Endothelial cell of umbilical vein (primary cell): ENCODE results near the gene ACAD10. TPM values are rescaled to one million over a fixed set of nuclear protein-coding genes. Genes with fewer than 3 reads are reported as not detected.
"Not testable (repeated sequence)": the region's sequence is repeated elsewhere in the genome, so short reads cannot be mapped to it uniquely, and the experiment has no call there.

ENCODE experiments used
- BruUV-seq: library from RNA; stranded (reverse); fragments of 400-500 nt; replicated peaks from 2 replicates; lab custom pipeline; 2021; lab: Mats Ljungman, UMichigan
- CTCF ChIA-PET: fragments of 300-600, 350-600 bp; sonication (Branson Sonifier 250); formaldehyde crosslinking; loops from one replicate; lab custom pipeline; 2021; ENCODE audit warnings: antibody characterized with exemption, inconsistent platforms; lab: Charles Lee
- POLR2A ChIA-PET: fragments of 300-600, 350-600 bp; sonication (Branson Sonifier 250); formaldehyde crosslinking; loops from one replicate; lab custom pipeline; 2021; ENCODE audit warnings: antibody characterized with exemption, inconsistent platforms; lab: Charles Lee
- DNase-seq: peaks from one replicate; pipeline ENCODE4 v3.0.0-alpha.2; 2011; ENCODE audit warnings: low read depth, low spot score
- FAIRE-seq: peaks from 2 replicates; lab custom pipeline; 2011; peaks lifted over from hg19 to GRCh38; lab: Jason Lieb, UNC
- H2AFZ ChIP-seq: 2 replicates; pipeline ENCODE4 v1.6.0; 2012; ENCODE audit warnings: low read depth, low read length, control low read depth, inconsistent platforms
- H3K27ac ChIP-seq: 2 replicates; pipeline ENCODE4 v1.5.1; 2011; ENCODE audit warnings: low read depth, mild to moderate bottlenecking, control low read depth, low read length, moderate library complexity; ENCODE audit not compliant: insufficient read depth
- H3K27me3 ChIP-seq, 2 experiments: 2 replicates each; pipeline versions ENCODE4 v1.6.0 to v1.6.1; 2011; ENCODE audit warnings: low read length in 2 of 2, mixed read lengths in 1 of 2; ENCODE audit not compliant: control insufficient read depth in 2 of 2, insufficient read depth in 2 of 2
- H3K36me3 ChIP-seq, 2 experiments: 2 replicates in 1 of 2; 3 replicates in 1 of 2; pipeline ENCODE4 v1.5.1; 2011; ENCODE audit warnings: low read length in 2 of 2, mild to moderate bottlenecking in 1 of 2, moderate library complexity in 1 of 2; ENCODE audit not compliant: control insufficient read depth in 2 of 2, insufficient read depth in 2 of 2; ENCODE audit errors: extremely low read depth in 1 of 2
- H3K4me1 ChIP-seq: 3 replicates; pipeline ENCODE4 v1.5.1; 2011; ENCODE audit warnings: mild to moderate bottlenecking, low read length; ENCODE audit not compliant: control insufficient read depth, insufficient read depth; ENCODE audit errors: extremely low read depth
- H3K4me2 ChIP-seq: 2 replicates; pipeline ENCODE4 v1.6.1; 2011; ENCODE audit warnings: low read length, control low read depth, mixed read lengths; ENCODE audit not compliant: insufficient read depth
- H3K4me3 ChIP-seq, 3 experiments: fragments of 200-600 bp in 1 of 3; sonication (generic), shearing (Covaris generic) in 1 of 3; replicated peaks in 1 of 3; 2 replicates each; pipeline ENCODE4 v1.5.1; 2011 to 2016; ENCODE audit warnings: control low read depth in 3 of 3, low read length in 3 of 3, mild to moderate bottlenecking in 2 of 3, inconsistent platforms in 1 of 3, low read depth in 1 of 3, moderate library complexity in 1 of 3; ENCODE audit not compliant: insufficient read depth in 1 of 3
- H3K79me2 ChIP-seq: 2 replicates; pipeline ENCODE4 v1.6.0; 2012; ENCODE audit warnings: low read length, inconsistent platforms; ENCODE audit not compliant: control insufficient read depth, insufficient read depth
- H3K9ac ChIP-seq: replicated peaks from 2 replicates; pipeline ENCODE3; 2011; ENCODE audit warnings: low read length, control low read depth; ENCODE audit not compliant: insufficient read depth; ENCODE audit errors: extremely low read depth
- H3K9me1 ChIP-seq: replicated peaks from 3 replicates; pipeline ENCODE4 v1.6.0; 2011; ENCODE audit warnings: mild to moderate bottlenecking, low read length; ENCODE audit not compliant: control insufficient read depth, insufficient read depth; ENCODE audit errors: extremely low read depth
- H3K9me3 ChIP-seq: replicated peaks from 2 replicates; pipeline ENCODE4 v1.5.1; 2012; ENCODE audit warnings: low read length, inconsistent platforms; ENCODE audit not compliant: control insufficient read depth, insufficient read depth
- H4K20me1 ChIP-seq: replicated peaks from 2 replicates; pipeline ENCODE3; 2011; ENCODE audit warnings: mild to moderate bottlenecking, low read length; ENCODE audit not compliant: control insufficient read depth, insufficient read depth; ENCODE audit errors: extremely low read depth
- EZH2 ChIP-seq: IDR thresholded peaks from 2 replicates; pipeline ENCODE4 v1.6.1; 2012; ENCODE audit warnings: borderline replicate concordance, low read depth, mild to moderate bottlenecking, moderate library complexity, low read length, inconsistent platforms; ENCODE audit not compliant: severe bottlenecking
- FOS ChIP-seq: IDR thresholded peaks from 2 replicates; pipeline ENCODE4 v1.6.1; 2011; ENCODE audit warnings: mild to moderate bottlenecking, low read length, moderate library complexity, borderline replicate concordance; ENCODE audit not compliant: insufficient read depth
- GATA2 ChIP-seq: IDR thresholded peaks from 2 replicates; pipeline ENCODE4 v1.7.0; 2011; ENCODE audit warnings: low read depth, mild to moderate bottlenecking, moderate library complexity, mixed read lengths, low read length; ENCODE audit not compliant: insufficient read length, insufficient read depth
- JUN ChIP-seq: IDR thresholded peaks from 2 replicates; pipeline ENCODE4 v1.6.1; 2011; ENCODE audit warnings: borderline replicate concordance, low read depth; ENCODE audit not compliant: insufficient read length, insufficient read depth
- MYC ChIP-seq: IDR thresholded peaks from one replicate; pipeline ENCODE4 v1.6.1; 2011; ENCODE audit warnings: mild to moderate bottlenecking, low read depth, low read length
- POLR2A ChIP-seq: IDR thresholded peaks from 2 replicates; pipeline ENCODE4 v1.6.1; 2012; ENCODE audit warnings: low read depth, mild to moderate bottlenecking, control low read depth, low read length
- POLR2AphosphoS5 ChIP-seq: IDR thresholded peaks from 2 replicates; pipeline ENCODE4 v1.6.1; 2012; ENCODE audit warnings: low read depth, mild to moderate bottlenecking, control low read depth, low read length, moderate library complexity; ENCODE audit not compliant: insufficient read depth
- dilution Hi-C: fragments of 300-500 bp; cut with MboI; formaldehyde crosslinking; loops from one replicate; pipeline ENCODE4 v1.15.0; 2019; ENCODE audit warnings: low sequenced_read_pairs; ENCODE audit not compliant: extremely low pct_ligation_motif_present
- intact Hi-C: fragments of 100-400 bp; cut with micrococcal nuclease; formaldehyde crosslinking; loops from one replicate; pipeline ENCODE4 v1.10.0; 2022
- polyA plus RNA-seq, 4 experiments: library from polyadenylated mRNA; depleted of rRNA in 3 of 4; stranded (reverse) in 3 of 4; unstranded in 1 of 4; fragments of >200 nt; gene quantifications; 2 replicates each; pipeline versions ENCODE4 v1.2.1 to v1.2.3, GENCODE V29; 2011 to 2012; ENCODE audit warnings: missing spikeins in 1 of 4
- total RNA-seq: library from RNA; stranded (reverse); gene quantifications from 2 replicates; pipeline ENCODE4 v1.2.3, GENCODE V29; 2021
- TF ChIP-seq, protein P1 (sequence below): IDR thresholded peaks from 2 replicates; pipeline ENCODE4 v1.6.1; 2011; ENCODE audit not compliant: insufficient read depth, insufficient read length
- TF ChIP-seq, protein P2 (sequence below), 2 donors: IDR thresholded peaks; 1 replicate in 1 of 2; 2 replicates in 1 of 2; pipeline ENCODE4 v1.5.1; 2011; ENCODE audit warnings: low read length in 2 of 2, mild to moderate bottlenecking in 2 of 2, moderate library complexity in 2 of 2, control low read depth in 1 of 2, inconsistent platforms in 1 of 2, low read depth in 1 of 2; ENCODE audit not compliant: insufficient read depth in 1 of 2; ENCODE audit errors: extremely low read depth in 1 of 2

Gene ACAD10
- total and polyA plus RNA-seq, 2 donors (not counting 3 experiments of a cell fraction or from before 2014, with no cell fraction given) = 15.2 to 16.3 TPM

DNA sequence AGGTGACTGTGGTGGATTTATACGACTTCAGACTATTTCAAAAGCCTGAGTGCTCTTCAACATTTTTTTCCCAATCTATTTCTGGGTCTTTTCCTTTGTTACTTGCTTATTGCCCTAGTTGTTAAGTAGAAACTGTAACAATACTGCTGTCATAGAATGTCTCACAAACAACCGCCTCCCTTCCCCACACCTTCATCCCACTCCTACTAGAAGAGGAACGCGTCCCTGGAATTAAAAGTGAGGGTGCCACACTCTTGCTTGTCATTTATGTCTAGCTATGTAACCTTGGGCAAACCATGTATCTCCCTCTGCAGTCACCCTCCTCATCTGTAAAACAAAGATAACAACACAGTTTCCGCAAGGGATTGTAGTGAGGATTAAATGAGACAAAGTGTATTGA, 8.7 kb upstream of the ACAD10 start:
- no peaks in the 10 kb centered on the region for H4K20me1 ChIP-seq
- H3K27ac ChIP-seq = no peak overlapping the region
- intact Hi-C loops (no loop called here), dilution Hi-C loops (loop anchor here (25.0 kb wide), 1 partner anchor 135 kb away; no protein-coding TSS in a partner anchor)
- no peak overlapping the region for H3K4me3 ChIP-seq
- no peaks in the 10 kb centered on the region for H3K27me3 ChIP-seq
- no peak overlapping the region for H3K4me2 ChIP-seq
- H3K4me1 ChIP-seq = no peaks in the 10 kb centered on the region
- H2AFZ ChIP-seq = no peak overlapping the region
- TF ChIP-seq EZH2 = no peak
- TF ChIP-seq FOS = no peak
- no peak for TF ChIP-seq MYC
- no peak for TF ChIP-seq POLR2A
- no peak for TF ChIP-seq GATA2
- TF ChIP-seq, protein P1, sequence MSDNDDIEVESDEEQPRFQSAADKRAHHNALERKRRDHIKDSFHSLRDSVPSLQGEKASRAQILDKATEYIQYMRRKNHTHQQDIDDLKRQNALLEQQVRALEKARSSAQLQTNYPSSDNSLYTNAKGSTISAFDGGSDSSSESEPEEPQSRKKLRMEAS = no peak
- no peak for TF ChIP-seq POLR2AphosphoS5
- TF ChIP-seq, protein P2, sequence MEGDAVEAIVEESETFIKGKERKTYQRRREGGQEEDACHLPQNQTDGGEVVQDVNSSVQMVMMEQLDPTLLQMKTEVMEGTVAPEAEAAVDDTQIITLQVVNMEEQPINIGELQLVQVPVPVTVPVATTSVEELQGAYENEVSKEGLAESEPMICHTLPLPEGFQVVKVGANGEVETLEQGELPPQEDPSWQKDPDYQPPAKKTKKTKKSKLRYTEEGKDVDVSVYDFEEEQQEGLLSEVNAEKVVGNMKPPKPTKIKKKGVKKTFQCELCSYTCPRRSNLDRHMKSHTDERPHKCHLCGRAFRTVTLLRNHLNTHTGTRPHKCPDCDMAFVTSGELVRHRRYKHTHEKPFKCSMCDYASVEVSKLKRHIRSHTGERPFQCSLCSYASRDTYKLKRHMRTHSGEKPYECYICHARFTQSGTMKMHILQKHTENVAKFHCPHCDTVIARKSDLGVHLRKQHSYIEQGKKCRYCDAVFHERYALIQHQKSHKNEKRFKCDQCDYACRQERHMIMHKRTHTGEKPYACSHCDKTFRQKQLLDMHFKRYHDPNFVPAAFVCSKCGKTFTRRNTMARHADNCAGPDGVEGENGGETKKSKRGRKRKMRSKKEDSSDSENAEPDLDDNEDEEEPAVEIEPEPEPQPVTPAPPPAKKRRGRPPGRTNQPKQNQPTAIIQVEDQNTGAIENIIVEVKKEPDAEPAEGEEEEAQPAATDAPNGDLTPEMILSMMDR (IDR thresholded peaks at IDR 0.05; ENCODE audit: extremely low read depth in 1 of 2, insufficient read depth in 1 of 2, low read depth in 1 of 2, low read length in 2 of 2) = no peak
- no peak for TF ChIP-seq JUN
- ChIA-PET POLR2A (no interaction called here), CTCF (interaction anchor here (1.2 to 1.3 kb wide), 2 partner anchors 9 to 280 kb away, joined by 3 read pairs; partner anchors contain the start of genes ACAD10 and BRAP)
- no peak for DNase-seq
- BruUV-seq = no TSS peak
- no peak for FAIRE-seq
- H3K9ac ChIP-seq = no peak overlapping the region
- no peaks in the 10 kb centered on the region for H3K9me1 ChIP-seq
- H3K36me3 ChIP-seq = peaks cover 17 to 24% of the 10 kb centered on the region in 2 experiments
- no peaks in the 10 kb centered on the region for H3K79me2 ChIP-seq
- H3K9me3 ChIP-seq = no peaks in the 10 kb centered on the region

DNA sequence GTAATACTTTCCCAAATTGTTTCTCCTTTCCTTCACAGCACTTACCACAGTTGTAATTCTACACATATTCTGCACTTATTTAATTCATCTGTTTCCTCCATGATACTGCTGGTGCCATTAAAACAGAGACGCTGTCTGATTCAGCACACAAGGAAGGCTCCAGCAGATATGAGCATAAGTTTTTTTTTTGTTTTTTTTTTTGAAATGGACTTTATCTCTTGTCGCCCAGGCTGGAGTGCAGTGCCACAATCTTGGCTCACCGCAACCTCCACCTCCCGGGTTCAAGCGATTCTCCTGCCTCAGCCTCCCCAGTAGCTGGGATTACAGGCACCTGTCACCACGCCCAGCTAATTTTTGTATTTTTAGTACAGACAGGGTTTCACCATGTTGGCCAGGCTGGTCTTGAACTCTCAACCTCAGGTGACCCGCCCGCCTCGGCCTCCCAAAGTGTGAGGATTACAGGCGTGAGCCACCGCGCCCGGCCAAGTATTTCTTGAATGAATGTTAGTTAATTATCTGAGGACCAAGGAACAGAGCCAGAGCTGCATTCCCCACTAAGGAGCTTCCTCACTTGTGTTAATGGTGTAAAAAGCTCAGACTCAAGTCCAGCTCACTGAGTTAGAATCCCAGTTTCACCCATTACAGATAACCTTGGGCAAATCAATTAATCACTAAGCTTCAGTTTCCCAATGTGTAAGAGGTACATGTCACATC, 1.2 kb upstream of the ACAD10 start:
- H3K9me1 ChIP-seq, FAIRE-seq, H3K27me3 ChIP-seq, H4K20me1 ChIP-seq, BruUV-seq, H3K9me3 ChIP-seq, DNase-seq: not testable (repeated sequence)
- ChIA-PET CTCF (interaction anchor here (1.4 to 2.6 kb wide), 3 partner anchors 11 to 128 kb away, joined by 3 to 28 read pairs (median 7); no protein-coding TSS in a partner anchor), POLR2A (interaction anchor here (0.5 kb wide), 1 partner anchor 16 kb away, joined by 5 read pairs; no protein-coding TSS in a partner anchor)
- Histone ChIP-seq H3K36me3 (peaks cover 3 to 13% of the 10 kb centered on the region in 2 experiments), H3K4me1 (peaks cover 19% of the 10 kb centered on the region), H3K27ac (peak overlapping the region; percentile 28), H3K4me3 (peak overlapping the region; percentile 47 to 85 (median 74)), H3K79me2 (peaks cover 27% of the 10 kb centered on the region), H2AFZ (peak overlapping the region; percentile 77), H3K9ac (peak overlapping the region; percentile 91), H3K4me2 (peak overlapping the region; percentile 99)
- intact Hi-C loops = loop anchor here (5.0 kb wide), 2 partner anchors 287 to 328 kb away; partner anchors contain the start of genes ERP29 and TMEM116
- dilution Hi-C loops = loop anchor here (25.0 kb wide), 1 partner anchor 128 kb away; no protein-coding TSS in a partner anchor
